Activated naive CD4-positive, alpha-beta T cell treated with anti-CD3 and anti-CD28 coated beads, Interleukin-2, amount 50 U/mL, for 16 hours (primary cell): ENCODE results near the gene SLC35A1.
A peak's percentile ranks its signal among the peaks of the same experiment; 100 is the strongest.
"Not testable (repeated sequence)": the region's sequence is repeated elsewhere in the genome, so short reads cannot be mapped to it uniquely, and the experiment has no call there.

Experiments
- DNase-seq: peaks from one replicate; pipeline ENCODE4 v3.0.0-alpha.2; 2020

The SLC35A1 gene, protein sequence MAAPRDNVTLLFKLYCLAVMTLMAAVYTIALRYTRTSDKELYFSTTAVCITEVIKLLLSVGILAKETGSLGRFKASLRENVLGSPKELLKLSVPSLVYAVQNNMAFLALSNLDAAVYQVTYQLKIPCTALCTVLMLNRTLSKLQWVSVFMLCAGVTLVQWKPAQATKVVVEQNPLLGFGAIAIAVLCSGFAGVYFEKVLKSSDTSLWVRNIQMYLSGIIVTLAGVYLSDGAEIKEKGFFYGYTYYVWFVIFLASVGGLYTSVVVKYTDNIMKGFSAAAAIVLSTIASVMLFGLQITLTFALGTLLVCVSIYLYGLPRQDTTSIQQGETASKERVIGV

DNA sequence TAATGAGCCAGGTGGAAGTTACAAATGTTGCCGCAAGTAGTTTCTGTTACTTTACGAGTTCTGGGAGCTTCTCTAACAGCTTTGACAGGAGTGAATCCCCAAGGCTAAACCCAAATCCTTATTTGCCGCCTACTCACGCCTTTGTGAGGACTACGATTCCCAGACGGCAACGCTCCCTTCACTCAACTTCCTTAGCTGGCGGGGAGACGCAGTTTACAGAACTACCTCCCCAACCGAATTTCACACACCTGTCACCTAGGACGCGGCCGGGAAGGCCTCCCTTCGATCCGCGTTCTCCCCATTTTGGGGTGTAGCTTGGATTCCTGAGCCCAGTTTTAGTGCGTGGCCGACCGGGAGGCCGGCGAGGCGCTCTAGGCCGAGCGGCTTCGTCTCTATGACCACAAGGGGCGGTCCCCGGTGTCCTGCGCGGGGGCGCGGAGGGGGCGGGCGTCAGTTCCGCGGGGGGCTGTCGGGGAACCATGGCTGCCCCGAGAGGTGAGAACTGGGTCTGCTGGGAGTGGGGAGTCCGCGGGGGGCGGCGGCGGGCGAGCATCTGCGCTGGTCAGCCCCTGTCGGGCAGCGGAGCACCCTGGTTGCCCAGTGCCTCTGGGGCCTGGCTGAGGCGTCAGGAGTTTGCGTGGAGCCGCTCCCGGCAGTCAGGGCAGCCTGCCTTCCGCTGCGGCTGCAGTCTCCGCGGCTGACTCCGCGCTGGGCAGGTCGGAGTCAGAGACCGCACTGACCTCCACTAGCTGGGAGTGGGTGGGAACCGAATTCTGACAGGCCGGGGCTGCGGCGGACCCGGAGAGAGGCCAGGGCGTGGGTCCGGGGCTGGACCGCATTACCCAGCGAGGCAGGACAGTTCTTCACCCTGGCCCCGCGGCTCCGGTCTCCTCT, at the start of gene SLC35A1:
TSS of gene SLC35A1 (plus strand) at position 450 of the 894 bp plus-strand sequence. CDS start at position 480, 30 bp downstream.
- peak; percentile 89 for DNase-seq

DNA sequence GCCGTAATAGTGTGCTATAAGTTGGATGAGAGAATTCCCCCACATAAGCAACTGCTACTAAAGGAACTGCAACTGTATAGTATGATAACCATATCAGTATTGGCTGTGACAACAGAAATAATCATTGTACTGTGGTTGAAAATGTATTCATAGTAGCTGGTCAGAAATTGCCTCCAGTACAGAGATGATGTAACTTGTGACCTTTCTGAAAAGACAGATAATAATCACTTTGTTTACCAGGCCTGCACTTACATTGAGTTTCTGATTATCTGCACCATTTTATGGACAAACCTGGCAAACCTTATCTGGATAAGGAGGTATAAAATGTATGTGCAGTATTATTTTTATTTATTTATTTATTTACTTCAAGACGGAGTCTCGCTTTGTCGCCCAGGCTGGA, 46.0 kb upstream of the SLC35A1 start:
- DNase-seq: no peak

DNA sequence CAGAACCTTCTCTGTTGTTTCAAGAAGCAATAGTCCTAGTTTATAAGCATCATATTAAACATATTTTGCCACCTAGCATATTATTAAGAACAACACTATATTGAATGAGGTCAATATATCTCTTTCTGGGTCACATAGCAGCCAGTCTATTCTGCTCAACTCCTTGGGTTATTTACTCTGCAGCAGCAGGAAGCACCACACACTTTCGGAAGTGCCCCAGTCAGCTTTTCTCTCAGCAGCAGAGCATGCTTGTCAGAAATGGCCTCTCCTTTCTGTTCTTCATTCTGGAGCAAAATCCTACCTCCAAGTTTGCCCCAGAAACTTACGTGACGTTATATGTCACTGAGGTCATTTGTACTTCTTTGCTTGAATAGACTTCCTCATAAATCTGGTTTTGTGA, 42.3 kb upstream of the SLC35A1 start:
- no peak for DNase-seq

DNA sequence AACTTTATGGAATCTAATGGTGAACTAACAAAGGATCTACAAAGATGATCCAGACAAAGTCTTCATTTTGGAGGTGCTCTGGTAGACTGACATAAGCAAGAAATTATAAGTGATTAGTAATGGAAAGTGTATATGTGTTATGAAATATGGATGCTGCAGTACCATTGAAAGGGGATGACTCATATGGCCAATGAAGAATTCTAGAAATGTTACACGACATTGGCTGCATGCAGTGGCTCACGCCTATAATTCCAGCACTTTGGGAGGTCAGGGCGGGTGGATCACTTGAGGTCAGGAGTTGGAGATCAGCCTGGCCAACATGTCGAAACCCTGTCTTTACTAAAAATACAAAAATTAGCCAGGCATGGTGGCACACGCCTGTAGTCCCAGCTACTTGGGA, 41.5 kb upstream of the SLC35A1 start:
- DNase-seq: no peak

DNA sequence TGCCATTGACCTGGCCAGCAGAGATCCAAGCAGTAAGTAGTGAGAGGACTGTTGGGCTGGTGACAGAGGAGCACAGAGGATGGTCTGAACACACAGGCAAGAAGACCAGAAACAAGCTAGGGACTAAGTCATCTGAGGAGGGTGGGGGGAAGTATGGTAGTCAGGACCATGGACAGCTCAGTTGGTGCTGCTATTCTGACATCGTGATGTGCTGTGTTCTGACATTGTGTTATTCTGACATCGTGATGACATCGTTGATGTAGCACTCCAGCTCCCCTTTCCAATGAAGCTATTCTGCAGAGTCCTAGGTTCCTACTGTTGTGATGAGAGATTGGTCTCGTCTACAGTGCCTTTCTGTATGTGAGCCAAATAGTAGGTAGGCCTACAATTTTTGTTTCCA, 36.3 kb upstream of the SLC35A1 start:
- DNase-seq: peak; percentile 26

DNA sequence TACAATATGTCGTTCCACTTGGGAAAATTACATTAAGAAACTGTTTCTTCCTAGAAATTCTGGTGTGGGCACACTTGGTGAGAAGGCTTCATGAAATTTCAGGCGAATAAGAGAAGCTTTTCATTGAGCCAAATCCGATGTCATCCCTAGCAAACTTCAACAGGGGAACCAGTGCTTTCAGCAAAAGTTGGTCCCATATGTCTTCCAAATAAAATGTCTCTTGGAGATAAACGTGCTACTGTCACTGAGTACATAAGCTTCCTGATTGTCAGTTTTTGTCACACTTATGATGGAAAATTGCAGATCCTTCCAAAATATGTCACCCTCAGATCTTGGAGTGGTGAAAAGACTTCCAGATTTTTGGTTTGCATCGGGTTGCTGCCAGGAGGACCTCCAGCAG, 31.1 kb upstream of the SLC35A1 start:
- DNase-seq: no peak

DNA sequence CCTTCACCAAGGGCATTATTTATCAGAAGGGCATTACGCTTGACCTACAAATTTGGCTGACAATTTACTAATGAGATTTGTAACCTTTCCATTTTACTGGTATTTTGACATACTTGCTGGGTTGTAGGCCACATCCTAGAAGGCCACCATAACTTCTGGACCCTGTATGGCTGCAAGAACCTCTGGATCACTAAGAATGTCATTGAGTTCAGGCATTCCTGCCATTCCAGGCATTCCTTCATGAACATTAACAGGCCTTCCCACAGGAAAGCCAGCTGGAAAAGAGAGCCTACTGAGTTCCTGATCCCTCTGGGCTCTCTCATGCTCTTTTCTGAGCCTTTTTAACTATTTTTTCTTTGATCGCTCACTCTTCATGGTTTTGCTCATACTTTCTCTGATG, 28.4 kb upstream of the SLC35A1 start:
- DNase-seq: no peak

DNA sequence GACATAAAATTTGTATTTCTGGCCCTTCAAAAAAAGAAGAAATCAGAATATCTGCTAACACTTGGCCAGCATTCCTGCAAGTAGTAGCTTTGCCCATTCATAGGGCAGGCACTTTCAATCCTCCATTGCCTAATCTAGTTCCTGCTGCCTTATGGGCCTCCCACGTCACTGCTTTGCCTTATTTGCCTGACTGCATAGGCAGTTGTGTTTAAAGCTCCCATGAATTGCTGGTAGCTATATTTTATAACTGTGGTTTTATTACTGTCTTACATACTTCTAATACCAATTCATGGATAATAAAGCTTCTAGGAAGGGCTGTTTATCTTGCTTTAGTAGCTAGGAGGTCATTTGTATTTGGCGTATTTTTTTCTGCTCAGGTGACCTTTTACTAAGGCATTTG, 7.7 kb upstream of the SLC35A1 start:
- no peak for DNase-seq

DNA sequence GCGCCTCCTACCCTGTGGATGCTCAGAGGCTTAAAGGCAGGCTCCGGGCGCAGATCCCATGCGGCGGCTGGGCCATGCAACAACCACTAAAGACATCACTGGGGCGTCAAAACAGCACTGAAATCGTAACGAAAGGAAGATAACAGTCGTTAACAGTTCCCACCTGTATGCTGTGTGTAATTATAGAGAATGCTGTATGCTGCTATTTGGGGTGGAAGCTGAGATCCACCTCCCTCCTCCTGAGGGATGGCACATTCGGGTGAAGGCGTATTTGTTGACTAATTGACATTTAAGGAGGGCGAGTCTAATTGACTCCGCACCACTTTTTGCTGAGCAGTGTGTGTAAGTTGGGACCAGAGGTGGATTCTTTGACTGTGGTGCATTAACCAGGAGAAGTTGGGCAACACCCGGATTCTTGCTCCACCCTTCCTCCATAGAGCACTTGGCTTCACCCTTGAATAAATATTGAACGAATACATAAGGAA, 687 bp downstream of the SLC35A1 start:
- peak; percentile 67 for DNase-seq

DNA sequence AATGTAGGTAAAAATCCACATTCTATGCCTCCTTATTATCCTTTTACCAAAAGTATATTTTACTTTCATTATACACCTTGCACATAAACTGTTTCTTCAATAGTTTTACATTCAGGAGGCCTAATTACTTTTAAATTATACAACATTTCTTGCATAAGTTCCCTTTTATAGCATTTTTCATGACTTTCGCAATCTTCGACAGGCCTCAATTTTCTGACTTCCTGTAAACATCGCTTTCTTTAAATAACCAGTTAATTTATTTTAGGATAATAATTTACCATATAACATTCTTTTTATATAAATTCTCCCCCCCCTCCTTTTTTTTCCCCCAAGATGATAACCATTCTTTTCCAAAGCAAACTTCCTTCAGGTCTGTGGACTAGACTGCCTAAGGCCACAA, 9.2 kb downstream of the SLC35A1 start:
- no peak for DNase-seq

DNA sequence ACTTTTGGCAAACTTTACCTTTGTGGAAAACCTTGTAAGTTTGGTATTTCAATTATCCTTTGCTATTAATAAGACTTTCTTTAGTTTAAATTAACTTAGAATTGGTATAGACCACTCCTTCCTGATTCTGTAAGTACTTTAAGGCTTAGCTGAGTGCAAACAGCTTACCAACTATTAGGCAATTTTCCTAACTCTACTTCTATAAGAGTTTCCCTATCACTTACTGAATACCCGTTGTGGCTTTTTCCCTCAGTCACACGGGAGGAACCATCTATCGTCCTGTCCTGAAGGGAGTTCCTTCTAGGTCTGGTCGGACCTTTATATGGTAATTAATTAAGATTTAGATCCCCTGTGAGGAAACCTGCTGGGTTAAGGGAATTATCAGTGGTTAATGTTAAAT, 9.6 kb downstream of the SLC35A1 start:
- no peak for DNase-seq

DNA sequence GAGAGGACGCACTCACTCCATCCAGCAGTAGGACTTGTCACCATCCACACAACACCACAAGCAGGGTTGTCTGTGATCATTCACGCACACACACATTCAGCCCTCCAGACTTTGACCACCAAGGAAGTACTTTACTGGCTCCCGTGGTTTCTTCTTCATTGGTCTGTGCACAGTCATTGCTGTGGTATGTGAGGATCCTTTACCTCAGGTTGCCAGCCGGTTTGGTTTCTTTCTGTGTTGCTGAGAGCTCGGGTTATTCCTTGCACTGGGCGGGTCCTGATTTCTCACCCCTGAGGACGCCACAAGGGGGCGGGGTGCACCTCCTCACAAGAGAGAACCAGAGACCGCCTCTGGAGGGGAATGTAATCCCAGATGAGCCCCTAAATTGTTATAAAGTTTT, 11.2 kb downstream of the SLC35A1 start:
- DNase-seq: peak; percentile 11

DNA sequence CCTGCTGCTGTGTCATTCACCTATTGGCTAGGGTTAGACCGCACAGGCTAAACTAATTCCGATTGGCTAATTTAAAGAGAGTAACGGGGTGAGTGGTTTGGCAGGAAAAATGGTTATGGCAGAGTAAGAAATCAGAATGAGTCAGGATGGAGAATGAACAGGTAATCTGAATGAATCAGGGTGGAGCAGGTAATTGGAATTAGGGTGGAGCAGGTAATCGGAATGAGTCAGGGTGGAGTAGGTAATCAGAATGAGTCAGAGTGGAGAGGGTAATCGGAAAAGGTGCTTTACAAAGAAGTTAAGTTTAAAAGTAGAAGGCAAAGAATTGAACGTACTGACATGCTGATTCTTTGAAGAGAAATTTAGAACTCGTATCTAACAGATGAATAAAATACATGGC, 11.7 kb downstream of the SLC35A1 start:
- no peak for DNase-seq

DNA sequence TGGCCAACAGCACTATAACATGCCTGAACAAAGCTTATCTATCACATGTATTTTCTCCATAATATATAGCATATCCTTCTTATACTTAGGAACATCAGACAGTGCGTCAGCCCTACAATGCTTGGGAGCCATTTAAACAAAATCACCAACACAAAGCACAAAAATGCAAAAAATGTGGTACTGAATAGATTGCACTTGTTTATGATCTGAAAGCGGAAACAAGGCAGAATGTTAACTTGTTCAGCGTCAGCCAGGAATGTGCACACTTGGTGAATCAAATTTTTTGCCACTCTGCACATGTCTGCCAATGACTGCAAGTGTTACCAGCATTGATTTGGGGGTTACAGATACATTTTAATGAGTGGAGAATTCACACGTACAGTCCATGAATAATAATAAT, 14.8 kb downstream of the SLC35A1 start:
- DNase-seq: no peak

DNA sequence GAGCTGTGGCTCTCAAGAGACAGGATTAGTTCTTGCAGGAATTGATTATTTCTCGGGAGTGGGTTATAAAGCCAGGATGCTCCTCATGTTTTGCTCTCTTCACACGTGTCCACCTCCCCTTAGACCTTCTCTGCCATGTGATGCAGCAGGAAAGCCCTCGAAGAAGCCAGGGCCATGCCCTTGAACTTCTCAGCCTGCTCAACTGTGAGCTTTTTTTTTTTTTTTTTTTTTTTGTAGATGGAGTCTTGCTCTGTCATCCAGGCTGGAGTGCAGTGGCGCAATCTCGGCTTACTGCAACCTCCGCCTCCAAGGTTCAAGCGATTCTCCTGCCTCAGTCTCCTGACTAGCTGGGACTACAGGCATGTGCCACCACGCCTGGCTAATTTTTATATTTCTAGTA, 16.6 kb downstream of the SLC35A1 start:
- DNase-seq: not testable (repeated sequence)

DNA sequence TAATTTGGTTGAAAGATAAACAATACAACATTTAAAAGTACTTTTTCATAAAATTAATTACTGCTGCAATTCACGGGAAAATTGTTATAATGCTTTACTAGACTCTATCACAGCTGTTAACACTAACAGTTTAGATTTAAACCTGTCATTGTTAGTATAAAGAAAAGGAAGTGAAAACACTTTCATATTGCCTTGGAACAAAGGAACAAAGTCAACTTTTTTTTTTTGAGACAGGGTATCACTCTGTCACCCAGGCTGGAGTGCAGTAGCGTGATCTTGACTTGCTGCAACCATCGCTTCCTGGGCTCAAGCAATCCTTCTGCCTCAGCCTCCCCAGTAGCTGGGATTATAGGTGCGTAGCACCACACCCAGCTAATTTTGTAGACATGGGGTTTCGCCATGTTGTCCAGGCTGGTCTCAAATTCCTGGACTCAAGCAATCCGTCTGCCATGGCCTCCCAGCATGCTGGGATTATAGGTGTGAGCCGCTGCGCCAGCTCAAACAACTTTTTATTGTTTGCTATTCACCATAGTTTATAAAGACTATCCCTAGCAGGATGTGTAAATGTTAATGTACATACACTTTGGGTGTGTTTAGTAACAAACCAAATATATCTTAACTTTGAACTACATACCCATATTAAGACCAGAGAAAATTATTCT, 22.1 kb downstream of the SLC35A1 start:
- no peak for DNase-seq

DNA sequence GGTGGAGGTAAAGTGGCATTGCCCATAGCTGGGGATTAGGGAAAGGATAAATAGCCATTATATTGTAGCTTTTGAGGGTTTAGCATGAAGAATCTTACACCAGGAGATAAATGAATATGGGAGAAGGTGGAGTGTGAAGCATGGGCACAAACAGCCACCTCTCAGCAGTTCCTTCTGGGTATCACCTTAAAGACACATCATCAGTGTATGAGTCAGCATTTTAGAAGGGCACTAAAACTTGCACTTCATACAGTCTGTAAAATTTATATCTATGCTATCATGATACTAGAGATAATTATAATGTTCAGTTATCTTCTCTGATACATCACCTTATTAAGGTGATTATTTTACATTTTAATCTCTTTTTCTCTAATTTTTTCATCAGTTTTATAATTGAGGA, 25.3 kb downstream of the SLC35A1 start:
- no peak for DNase-seq

DNA sequence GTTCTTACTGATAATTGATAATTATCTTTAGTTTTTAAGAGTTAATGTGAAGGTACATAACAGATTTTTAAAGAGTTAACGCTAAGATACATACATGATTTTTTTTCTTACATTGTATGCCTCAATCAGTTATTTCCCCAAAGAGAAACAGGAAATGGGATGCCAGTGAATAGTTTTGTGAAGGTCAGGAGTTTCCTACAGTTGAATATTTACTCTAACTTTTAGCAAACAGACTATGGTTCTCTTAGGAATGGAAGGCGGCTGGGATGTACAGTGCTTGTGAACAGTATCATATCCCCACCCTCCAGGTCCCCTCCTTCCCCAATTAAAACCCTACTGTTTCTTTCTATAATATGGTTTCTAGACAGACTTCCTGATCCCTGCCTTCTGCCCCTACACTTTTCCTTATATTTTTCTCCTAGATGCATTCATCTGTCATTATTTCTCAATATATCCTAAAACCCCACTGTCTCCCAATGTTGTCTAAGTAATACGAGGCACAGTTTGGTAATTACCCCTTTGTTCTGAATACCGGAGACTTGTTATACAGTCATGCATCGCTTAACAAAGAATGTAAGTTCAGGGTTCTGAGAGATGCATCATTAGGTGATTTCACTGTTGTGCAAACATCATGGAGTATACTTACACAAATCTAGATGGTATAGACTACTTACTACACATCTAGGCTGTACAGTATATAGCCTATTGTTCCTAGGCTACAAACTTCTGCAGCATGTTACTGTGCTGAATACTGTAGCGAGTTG, 29.2 kb downstream of the SLC35A1 start:
- DNase-seq: no peak

DNA sequence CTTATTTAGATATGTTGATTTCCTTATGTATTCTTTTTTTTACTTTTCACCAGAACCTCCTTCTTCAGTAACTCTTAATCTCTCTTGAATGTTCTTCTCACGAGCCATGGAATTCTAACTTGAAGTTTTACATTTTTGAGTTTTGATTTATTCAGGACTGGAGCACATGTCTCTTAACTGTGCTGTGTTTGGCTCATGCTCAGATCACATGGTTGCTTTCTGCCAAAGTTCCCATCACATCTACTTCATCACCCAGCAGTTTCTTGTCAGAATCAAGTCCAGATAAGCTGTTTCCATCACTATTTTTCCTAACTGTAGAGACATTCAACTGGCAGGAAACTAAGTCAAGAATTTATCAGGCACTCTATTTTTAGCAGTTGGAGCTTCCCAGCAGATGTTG, 31.7 kb downstream of the SLC35A1 start:
- DNase-seq: no peak

DNA sequence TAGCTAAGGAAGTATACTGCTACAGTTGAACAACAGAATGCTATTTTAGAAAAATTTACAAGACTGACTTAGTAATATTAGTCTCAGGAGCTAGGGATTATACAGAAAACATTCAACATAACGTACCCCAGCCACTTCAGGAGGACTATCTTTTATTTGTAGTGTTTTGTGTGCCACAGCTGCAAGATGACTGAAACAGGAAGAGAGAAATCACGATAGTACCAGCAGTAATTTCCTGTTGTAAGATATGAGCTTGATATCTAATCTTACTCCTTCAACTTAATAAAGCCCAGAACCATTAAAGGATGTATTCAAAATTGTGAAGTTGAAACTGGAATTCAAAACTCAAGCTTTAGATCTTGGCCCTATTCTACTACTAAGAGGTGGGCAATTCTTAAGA, 42.1 kb downstream of the SLC35A1 start:
- no peak for DNase-seq

DNA sequence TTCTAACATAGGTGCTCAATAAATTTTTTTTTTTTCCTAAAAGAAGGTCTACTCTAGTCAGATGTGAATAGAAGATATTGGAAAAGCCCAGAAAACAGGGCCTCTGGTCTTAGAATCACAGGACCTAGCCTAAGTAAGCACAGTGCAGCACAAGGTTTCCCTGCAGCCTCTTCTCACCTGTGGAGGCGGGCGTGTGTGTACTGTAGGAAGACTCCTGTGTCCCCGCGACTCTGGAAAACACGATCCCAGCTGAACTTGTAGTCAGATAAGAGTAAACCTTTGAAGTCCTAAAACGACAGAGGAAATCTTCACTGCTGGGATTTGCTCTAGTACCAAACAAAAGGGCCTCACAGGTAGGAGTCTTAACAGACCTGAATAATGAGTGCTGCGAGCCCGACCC, 45.7 kb downstream of the SLC35A1 start:
- DNase-seq: no peak

DNA sequence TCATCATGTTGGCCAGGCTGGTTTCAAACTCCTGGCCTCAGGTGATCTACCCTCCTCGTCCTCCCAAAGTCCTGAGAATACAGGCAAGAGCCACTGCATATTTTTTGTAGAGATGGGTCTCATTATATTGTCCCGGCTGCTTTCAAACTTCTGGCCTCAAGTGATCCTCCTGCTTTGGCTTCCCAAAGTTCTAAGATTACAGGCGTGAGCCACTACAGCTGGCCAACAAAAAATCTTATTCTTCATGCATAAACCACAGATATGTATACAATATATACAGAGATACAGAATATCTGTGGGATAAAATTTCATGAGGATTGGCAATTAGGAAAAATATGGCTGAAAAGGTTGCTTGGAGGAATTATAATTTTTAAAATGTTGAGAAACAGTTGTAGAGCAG, 49.9 kb downstream of the SLC35A1 start:
- DNase-seq: no peak

DNA sequence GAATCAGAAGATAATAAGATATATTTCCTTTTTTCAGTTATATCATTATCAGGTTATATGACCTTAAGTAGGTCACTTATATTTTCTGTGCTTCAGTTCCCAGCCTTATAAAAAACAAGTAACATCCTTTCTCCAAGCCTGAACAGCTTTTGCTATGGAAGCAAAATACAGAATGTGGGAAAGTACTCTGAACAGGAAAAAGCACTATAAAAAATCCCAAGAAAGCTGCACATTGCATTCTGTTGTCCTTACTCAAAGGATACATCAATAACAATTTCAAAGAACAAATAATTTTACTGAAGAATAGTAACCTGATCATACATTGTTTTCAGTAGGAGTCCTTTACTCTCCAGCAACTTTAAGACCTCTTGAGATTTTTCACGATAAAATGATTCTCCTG, 56.4 kb downstream of the SLC35A1 start:
- no peak for DNase-seq
